CD4-positive, alpha-beta T cell treated with Interleukin-1 beta for 1 hour (primary cell): ENCODE measurements around the gene NDUFS6.
"Not testable (repeated sequence)": the region's sequence is repeated elsewhere in the genome, so short reads cannot be mapped to it uniquely, and the experiment has no call there.

Experiments
- DNase-seq, 2 donors: peaks; one replicate each; pipeline ENCODE4 v3.0.0-alpha.2; 2020 to 2022

Gene NDUFS6

GRCh38 chr5:1784197-1785050 is 16.8 kb upstream of the NDUFS6 start:
- no peak for DNase-seq

- DNase-seq = no peak
These were observed 16.1 kb upstream of the NDUFS6 start for GRCh38 chr5:1785062-1785461.

- DNase-seq = no peak
These were observed 15.2 kb upstream of the NDUFS6 start for GRCh38 chr5:1785984-1786383.

- DNase-seq = no peak
These were observed 14.4 kb upstream of the NDUFS6 start for GRCh38 chr5:1786621-1787471.

- no peak for DNase-seq
These were observed 13.6 kb upstream of the NDUFS6 start for GRCh38 chr5:1787472-1788047.

- DNase-seq = no peak
These were observed 13.0 kb upstream of the NDUFS6 start for GRCh38 chr5:1788200-1788599.

GRCh38 chr5:1788828-1789227 is 12.4 kb upstream of the NDUFS6 start:
- DNase-seq = no peak

- DNase-seq = peak in 1 of 2 donors; percentile 15
These were observed 11.8 kb upstream of the NDUFS6 start for GRCh38 chr5:1789438-1789833.

GRCh38 chr5:1789834-1790471 is 11.3 kb upstream of the NDUFS6 start:
- DNase-seq = no peak

- DNase-seq = no peak
These were observed 10.0 kb upstream of the NDUFS6 start for GRCh38 chr5:1791176-1791575.

- peak; percentile 75 to 86 for DNase-seq
These were observed 8.4 kb upstream of the NDUFS6 start for GRCh38 chr5:1792842-1793266.

GRCh38 chr5:1793301-1793740 is 7.9 kb upstream of the NDUFS6 start:
- DNase-seq = no peak

GRCh38 chr5:1793966-1794900 is 7.0 kb upstream of the NDUFS6 start:
- no peak for DNase-seq

GRCh38 chr5:1794901-1795290 is 6.3 kb upstream of the NDUFS6 start:
- DNase-seq = no peak

- DNase-seq = no peak
These were observed 5.7 kb upstream of the NDUFS6 start for GRCh38 chr5:1795506-1795905.

GRCh38 chr5:1795931-1796330 is 5.3 kb upstream of the NDUFS6 start:
- no peak for DNase-seq

GRCh38 chr5:1796371-1797102 is 4.7 kb upstream of the NDUFS6 start:
- no peak for DNase-seq

GRCh38 chr5:1797103-1797800 is 4.0 kb upstream of the NDUFS6 start:
- no peak for DNase-seq

GRCh38 chr5:1797855-1798254 is 3.4 kb upstream of the NDUFS6 start:
- DNase-seq = no peak

GRCh38 chr5:1798589-1798988 is 2.6 kb upstream of the NDUFS6 start:
- not testable (repeated sequence) for DNase-seq
